HG03108 (cell line): ENCODE data around the gene OPRM1.

Source experiments
- ATAC-seq: cut with Tn5 transposase; IDR thresholded peaks from one replicate; pipeline ENCODE4 v1.9.1; 2021; ENCODE audit warnings: moderate library complexity; ENCODE audit not compliant: unreplicated experiment

Gene OPRM1

DNA sequence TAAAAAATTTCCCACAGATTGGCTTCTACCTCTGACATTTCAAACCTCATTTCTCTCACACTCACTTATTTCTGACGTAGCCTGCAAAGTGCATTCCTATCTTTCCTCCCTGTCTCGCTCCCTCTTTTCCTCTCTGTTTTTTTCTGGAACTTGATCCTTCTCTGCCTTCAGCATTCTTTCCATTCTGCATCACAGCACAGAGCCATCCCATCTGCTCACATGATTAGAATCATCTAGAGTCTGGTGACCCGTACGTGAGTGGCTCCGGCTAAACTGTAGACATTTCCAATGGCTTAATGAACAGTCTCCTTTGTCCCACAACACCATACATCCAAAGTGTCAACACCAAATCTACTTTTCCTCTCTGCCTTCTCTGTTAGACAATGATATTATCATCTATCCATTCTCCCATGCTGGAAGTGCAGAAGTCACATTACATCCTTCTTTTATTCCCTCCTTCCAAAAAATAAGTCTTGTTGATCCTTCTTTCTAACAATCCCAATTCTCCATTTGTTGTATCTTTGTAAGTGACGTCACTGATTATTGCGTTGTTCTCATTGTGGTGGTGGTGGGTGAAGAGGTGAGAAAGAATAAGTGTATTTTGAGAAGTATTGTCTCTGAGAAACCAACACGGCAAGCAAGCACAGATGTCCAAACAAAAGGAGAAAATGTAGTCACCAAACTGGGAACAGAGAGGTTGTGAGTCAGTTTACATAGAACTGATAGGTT, 41.6 kb downstream of the OPRM1 start:
- no peak for ATAC-seq

DNA sequence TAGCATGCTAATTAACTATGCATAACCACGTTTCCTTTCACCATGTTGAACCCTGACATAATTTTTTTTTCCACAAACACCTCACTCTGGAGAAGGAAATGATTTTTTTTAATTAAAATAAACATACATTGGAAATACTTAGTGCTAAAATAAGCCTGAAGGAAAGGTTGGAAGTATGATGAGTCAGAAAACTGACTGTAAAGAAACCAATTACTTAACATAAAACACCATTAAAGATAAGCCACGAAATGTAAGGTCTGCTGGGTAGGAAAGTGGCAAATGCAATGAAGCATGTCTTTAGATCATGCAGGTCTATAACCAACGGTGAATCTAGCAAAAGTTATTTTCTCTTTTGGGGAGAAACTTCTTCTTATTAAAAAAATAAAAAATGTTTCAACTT, 47.5 kb downstream of the OPRM1 start:
- no peak for ATAC-seq

DNA sequence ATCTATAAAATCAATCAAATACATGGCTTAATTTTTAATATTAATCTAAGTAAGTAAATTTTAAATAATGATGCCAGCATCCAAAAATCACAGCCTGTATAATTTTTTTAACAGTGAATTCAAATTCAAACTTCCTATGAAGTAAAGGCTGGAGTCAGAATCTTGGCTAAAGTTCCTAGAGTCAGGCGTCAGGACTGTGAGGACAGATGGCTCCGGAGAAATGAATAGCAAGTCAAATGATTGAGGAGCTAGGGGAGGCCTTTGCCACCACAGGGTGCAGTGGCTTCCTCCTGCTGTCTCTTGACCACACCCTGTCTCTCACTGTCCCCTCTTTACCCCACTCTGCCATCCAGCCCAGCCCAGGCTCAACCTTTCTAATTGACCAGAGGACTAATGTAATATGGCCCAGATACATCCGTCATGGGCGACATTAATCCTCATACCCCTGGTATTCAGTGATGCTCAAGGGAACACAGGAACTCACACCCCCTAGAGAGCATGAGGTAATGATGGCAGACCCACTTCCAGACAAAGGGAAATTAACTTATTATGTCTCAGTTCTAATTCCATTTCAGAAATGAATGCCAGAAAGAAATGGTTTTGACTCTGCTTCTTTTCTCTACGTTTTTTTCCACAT, 53.4 kb downstream of the OPRM1 start:
- ATAC-seq: no peak

DNA sequence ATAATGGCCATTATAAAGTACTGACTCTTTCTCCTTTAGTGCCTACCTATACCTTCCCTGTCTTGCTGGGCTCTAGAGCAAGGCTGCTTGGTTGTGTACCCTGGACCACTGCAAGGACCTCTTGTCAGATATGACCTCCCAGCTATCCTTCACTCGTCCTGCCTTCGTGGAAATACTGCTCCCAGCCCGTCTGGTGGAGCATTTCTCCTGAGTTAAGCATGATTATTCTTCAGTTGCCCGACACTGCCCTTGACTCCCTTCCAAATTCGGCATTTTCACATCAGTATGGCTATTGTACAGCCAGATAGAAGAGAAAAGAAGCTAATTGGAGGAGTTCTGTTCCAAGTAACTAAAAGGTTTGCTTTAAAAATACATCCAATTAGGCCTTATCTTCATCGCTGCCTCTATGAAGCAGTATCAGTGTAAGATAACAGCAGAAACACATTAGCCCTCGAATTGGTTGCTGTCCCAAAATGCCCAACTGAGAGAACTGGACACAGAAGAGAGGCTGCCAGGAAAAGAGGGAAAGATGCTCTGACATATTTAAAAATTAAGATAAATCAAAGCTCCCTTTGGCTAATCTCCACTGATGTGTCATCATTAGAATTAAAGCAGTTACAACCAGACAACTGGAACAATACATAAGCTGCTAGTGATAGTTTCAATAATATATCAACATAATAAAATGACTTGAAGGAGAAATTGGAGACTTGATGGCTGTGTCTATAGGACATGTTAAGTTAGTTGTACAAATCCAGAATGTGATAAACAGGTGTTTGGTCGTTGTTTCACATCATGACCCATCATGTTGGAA, 54.4 kb downstream of the OPRM1 start:
- no peak for ATAC-seq

DNA sequence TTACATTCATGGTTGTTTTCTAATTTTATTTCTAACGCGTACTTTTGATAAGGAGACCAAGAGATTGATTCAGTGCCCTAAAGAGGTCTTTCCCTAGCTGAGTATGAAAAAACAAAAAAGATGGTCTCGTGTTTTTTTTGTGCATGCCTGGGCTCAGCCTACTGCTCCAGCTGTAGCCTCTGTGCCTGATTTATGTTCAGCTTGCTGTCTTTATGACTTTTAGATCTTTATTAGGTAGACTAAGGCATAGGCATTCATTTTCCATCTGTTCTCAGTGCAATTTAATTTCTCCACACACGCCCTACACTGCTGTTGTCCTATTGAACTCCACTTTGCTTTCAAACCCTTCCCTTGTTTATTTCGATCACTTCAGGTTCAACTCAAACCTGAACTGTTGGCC, 56.5 kb downstream of the OPRM1 start:
- no peak for ATAC-seq

DNA sequence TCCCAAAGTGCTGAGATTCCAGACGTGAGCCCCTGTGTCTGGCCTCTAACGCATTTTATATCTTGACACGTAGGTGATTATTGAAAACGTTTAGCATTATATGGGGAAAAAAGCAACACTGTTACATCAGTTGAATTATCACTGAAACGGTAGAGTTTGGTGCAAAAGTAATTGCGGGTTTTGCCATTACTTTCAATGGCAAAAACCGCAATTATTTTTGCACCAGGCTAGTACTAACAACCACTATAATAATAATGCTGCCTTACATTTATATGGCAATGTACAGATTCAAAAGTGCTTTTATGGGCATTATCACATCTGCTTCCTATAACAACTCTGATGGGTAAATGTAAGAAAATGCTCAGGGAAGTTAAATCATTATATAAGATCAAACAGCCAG, 57.3 kb downstream of the OPRM1 start:
- no peak for ATAC-seq

DNA sequence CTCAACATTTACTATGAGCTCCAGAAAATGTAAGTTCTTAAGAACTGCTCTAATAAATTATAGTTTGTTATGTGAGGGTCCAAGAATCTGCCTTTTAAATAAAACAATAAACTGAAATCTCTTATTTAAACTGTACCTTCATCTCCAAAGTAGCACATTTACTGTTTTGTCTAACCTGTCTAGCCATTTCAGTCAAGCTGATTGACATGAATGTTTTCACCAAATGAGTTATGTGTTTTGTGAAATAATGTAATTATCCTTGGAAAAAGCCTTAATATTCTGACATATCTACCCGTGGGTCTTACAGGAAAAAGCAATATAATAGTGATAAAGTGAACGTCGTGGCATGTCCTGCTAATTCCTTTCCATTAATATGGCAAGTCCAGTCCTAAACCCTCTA, 57.8 kb downstream of the OPRM1 start:
- ATAC-seq: no peak

DNA sequence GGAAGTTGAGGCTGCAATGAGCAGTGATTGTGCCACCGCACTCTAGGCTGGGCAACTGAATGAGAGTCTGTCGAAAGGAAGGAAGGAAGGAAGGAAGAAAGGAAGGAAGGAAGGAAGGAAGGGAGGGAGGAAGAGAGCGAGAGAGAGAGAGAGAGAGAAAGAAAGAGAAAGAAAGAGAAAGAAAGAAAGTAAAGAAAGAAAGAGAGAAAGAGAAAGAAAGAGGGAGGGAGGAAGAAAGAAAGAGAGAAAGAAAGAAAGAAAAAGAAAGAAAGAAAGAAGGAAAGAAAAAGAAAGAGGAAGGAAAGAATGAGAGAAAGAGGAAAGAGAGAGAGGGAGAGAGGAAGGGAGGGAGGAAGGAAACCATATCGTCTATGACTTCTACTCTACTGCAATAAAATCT, 60.2 kb downstream of the OPRM1 start:
- ATAC-seq: no peak

DNA sequence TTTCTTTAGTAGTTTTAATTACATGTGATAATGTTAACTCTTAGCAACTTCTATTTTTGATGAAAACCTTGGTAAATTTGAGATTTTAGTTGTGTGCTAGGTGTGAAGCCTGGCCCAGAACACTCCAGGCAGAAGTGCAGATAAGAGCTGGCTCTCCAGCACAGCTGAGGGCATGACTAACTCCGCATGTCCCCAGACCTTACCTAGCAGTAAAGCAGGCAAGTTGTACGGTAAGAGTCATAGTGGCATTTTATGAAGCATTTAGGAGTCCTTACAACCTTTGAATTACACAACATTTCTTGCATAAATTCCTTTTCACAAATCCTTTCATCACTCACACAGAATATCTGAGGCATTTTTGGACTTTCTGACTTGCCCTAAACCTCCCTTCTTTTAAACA, 67.2 kb downstream of the OPRM1 start:
- ATAC-seq: no peak

DNA sequence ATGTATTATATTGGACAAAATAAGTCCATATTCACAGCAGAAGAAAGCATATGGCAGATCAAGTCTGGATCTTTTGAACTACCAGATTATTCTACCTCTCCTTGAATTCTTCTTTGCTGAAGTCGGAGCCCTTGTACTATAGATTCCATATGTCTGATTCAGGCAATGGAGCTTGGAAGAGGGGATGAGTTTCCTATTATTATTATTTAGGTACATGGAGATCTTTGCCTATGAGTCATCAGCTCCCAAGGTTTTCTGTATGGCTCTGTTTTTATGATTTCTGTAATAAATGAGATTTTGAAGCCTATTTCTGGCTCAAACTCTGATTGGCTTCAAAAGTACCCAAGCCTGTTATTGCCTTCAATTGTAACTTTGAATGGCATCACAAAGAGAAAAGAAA, 72.0 kb downstream of the OPRM1 start:
- no peak for ATAC-seq

DNA sequence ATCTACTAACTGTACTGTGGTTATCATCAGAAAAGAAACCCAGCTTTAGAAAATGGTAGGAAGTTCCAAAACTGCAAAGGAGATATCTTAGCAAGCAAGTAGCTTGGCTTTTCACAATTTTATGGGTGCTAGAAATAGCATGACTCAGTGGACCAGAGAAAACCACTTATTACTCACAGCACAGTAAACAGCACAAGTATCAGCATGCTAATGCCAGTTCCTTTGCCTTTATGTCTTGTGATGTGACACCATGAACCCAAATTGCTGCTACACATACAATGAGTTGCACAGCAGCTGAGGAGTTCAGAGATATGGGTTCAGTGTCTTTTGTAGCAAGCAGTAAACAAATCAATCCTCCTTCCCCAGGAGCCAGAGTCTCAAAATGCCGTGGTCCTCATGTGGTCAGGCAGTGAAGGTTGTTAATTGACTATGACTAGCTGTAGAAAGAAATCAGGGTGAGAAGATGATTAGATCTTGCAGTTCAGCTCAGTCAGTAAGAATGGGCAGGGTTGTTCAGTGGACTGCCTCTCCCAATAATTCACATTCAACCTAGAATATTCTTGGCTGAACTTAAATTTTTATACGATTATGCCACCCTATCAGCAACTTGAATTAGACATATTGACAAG, 73.3 kb downstream of the OPRM1 start:
- ATAC-seq: no peak

DNA sequence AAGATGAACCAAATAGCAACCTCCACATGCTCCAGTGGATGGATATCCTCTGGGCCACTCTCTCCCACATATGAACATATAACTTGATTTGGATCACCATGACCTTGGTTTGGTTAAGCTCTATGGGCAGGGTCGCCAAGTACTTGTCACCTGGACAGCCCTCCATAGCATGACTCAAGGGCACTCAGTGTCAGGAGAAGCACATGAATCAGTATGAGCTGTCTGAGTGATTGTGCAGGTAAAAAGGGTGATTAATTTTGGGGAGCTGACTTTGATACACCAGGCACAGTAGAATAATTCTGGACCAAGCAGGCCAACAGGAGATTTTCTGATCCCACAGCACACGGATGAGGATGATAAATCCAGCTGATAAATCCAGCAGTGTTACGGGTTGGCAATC, 74.4 kb downstream of the OPRM1 start:
- no peak for ATAC-seq

DNA sequence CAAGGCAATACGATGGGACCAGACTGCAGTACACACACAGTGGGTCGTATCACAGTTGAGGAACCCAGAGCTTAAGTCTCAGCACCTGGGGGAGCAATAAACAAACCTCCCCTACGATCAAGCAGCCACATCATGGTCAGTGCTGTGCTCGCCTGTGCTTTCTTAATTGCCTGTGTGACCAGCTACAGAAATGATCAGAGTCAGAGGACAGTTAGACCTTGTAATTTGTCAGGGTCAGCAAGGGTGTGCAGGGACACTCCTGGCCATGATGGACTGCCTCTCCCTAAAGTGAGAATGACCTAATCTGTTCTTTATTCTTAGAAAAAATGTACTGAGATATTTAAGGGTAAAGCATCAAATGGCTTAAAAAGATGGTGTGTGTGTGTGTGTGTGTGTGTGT, 78.4 kb downstream of the OPRM1 start:
- ATAC-seq: no peak

DNA sequence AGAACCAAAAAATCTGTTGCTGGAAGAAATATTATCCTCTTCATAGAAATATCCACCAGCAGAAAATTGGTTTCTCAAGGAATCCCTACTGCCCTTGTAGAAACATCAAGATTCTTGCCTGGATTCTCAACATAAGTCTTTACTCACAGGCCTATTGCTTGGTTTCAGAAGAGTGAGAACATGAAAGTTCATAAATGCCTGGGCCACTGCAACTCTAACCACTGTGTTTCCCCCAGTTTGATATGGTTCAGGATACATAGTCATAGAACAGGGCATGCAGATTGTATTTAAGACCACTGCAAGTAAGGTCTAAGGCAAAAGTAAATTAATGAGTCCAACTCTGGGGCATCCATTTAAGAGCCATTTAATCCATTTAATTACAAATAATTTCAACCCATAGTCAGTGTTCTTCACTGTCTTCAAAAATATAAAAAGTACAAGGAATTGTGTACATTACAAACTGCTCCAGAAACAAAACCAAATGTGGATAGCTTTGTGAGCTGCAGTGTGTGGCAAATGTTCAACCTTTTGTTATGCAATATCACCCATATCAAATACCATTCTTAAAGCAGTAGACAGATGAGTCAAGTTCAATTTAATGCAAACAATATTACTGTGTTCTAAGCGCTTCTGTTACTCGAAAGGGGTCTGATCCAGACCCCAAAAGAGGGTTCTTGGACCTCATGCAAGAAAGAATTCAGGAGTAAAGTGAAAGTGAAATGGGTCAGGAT, 83.3 kb downstream of the OPRM1 start:
- ATAC-seq: no peak

DNA sequence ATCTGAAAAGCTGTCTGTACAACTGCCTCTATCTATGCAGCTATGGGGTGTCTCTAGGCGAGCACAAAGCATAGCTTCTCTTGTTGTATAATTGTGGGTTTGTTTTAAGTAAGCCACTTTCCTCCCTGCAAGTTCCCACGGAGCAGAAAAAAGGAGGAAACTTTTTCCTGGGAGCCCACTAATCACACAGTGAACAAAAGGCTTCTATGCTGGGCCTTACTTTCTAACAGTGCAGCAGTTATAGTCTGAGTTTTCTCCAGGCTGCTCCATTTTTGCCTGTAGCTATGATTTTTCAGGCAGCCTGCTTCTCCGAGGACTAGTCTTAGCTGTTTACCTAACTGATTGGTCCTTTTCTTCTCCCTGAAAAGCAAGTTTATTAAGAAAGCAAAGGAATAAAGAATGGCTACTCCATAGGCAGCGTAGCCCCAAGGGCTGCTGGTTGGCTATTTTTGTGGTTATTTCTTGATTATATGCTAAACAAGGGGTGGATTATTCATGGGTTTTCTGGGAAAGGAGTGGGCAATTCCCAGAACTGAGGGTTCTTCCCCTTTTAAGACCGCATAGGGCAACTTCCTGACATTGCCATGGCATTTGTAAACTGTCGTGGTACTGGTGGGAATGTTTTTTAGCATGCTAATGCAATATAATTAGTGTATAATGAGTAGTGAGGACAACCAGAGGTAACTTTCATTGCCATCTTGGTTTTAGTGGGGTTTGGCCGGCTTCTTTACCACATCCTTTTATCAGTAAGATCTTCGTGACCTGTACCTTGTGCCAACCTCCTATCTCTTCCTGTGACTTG, 84.3 kb downstream of the OPRM1 start:
- ATAC-seq: no peak

DNA sequence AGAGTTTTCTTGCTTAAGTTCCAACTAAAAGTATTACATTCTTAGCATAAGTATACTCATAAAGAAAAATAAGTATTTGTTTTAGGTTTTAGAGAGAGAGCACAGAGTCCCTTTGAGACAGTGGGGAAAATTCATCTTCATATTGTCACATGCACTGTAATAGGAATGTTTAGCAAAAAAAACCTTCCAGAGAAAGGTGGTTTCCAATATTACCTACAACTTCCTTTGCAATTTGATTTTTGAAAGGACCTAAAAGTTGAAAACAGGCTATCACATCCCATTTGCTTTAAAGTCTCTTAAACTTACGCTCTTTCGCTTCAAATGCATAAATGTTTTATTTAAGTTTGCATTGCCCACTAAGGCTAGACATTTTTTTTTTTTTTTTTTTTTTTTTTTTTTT, 86.4 kb downstream of the OPRM1 start:
- ATAC-seq: no peak

DNA sequence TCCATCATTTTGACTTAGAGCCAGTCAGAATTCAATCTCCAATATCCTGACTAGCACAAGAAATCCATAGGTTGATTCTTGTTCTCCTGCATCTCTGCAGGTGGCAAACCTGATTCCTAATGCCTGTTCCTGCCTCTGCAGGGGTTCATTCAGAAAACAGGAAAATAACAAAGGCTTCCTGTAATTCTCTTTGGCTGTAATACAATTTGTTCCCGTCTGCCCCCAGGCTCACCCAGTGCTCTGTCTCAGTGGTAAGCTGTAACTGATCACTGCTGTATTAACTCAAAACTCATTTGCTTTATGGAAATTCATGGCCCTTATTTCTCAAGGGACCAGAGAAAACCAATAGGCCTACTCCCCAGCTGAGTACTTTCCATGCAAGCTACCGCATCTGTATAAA, 88.6 kb downstream of the OPRM1 start:
- ATAC-seq: no peak

DNA sequence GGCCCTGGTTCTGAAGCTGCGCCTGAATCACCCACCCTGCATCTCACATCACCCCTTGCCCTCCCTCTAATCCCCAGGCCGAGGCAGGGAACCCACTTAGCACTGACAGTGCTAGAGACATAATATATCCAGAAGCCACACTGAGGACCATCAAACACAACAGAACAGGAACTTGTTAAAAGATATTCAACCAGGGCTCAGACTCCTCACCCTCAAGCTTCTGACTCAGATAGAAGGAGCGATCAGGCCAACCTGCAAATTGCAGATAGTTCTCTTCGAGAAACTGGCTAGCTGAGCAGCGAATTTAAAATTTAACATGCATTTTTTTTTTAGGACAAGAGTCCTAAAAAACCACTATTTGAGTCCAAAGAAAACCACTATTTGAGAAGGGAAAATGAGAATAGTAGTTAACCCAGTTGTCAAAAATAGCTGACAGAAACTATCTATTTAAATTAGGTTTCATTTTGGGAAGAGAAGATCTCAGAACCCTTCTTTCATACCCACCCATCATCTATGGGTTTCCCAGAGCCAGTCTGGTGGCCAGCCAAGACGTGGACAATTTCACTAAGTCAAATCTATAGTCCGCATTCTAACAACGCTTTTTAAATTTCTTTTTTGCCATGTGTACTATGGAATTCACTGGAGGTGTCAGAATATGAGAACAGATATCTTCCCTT, 95.6 kb downstream of the OPRM1 start:
- no peak for ATAC-seq

DNA sequence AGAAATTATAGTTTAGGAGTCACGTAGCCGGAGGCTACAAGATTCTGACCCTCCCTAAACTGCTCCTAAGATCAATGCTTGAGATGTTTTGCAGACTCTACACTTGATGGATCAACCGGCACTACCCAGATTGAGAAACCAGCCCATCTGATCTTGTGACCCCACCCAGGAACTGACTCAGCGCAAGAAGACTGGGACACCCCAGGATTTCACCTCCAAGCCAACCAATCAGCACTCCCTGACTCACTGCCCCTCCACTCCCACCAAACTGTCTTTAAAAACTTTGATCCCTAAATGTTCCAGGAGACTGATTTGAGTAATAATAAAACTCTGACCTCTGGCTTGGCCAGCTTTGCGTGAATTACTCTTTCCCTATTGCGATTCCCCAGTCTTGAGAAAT, 99.8 kb downstream of the OPRM1 start:
- no peak for ATAC-seq

DNA sequence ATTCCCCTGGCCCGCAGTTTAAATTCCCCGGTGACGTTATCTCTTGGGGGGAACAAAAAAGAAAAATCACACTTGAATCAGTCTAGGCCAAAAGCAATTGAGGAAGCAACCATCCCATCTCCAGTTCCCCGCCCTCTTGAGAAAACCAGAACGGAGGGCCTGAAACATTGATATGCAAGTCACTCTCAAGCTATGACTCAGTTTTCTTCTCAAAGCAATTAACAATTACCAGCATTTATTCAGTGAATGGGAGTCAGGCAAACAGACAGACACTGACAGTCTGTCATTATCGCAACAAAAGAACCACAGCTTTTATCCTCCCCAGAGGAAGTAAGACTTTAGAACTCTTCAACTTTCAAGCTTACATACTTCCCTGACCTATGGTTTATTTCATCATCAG, 100.9 kb downstream of the OPRM1 start:
- no peak for ATAC-seq
